NCI-H82 treated with DMSO at 0.1 percent for 48 hours (cell line): ENCODE measurements around the gene ARHGEF4.
"Not testable (repeated sequence)": the region's sequence is repeated elsewhere in the genome, so short reads cannot be mapped to it uniquely, and the experiment has no call there.

Experiments
- DNase-seq: peaks from one replicate; lab custom pipeline; 2025; ENCODE audit not compliant: unreplicated experiment; lab: John Stamatoyannopoulos, UW

The ARHGEF4 gene

DNA sequence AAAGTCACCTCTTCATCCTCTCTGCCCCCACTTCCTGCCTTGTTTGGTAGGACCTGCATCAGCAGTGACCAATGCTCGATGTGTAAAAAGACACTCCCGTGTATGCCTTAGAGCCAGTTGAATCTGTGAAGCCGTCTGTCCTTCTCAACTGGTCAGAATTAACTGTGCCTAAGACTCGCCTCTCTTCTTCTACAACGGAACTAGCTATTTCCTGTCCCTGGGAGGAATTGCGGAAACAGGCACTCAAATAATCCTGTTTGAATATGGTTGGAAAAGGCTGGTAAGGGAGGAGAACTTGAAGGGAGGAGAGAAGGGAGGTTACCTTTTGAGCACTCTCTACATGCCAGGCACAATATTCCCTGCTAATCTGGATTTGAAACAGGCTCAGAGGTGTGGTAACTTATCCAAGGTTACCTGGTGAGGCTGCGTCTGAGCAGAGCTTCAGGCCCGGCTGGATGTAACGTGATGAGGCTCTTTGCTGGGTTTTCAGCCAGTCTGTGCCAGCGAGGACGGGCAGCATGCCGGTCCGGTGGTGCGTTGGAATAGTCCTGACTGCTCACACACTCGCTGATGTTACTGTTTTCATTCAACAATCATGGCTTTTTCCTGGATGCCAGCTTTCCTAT is 129.5 kb downstream of the ARHGEF4 start:
- DNase-seq: no peak

DNA sequence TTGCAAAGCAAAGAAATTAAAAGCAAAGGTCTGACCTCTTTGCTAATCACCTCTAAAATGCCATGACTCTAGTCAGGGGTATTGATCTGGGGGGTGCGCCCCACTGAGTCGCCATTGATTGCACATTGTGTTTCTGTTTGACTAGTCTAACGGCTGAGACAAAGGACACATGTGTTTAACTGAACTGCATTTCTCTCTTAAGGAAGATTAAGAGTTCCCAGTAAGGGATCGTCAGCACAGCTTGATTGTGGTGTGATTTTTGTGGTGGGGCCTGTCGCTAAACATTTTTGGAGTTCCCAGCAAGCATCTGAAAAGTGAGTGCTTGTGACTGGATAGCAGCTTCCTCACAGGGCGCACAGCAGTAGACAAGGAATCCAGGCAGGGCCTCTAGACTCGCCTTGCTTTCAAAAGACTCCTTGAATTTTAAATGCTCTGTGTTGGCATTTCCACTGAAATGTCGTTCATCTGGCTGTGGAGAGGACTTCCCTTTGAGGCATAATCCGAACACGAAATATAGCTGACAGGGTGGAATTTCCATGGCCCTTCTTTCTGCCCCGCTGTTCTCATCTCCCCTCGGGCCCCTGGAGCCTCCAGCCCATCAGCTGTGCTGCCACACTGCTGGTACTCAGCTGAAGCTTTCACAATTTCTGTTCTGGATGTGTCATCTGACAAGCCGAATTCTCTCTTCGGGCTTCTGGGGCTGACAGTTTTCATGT is 130.2 kb downstream of the ARHGEF4 start:
- no peak for DNase-seq

DNA sequence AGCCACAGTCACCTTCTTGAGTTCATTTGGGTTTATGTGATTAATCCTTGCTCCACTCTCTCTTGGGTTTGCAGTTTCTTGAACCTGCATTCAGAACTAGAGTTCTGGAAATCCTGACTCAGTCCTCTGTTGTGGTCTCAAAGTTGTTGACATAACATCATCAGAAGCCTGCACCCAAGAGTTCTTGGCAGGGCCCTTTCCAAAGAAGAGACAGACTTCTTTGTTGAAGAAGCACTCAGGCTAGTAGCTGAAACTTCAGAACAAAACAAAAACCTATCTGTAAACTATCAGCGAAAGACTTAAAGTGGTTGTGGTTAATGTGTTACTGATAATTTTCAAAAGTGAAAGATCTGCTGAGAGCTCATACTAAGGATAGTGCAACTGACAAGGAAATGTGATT is 135.7 kb downstream of the ARHGEF4 start:
- no peak for DNase-seq

DNA sequence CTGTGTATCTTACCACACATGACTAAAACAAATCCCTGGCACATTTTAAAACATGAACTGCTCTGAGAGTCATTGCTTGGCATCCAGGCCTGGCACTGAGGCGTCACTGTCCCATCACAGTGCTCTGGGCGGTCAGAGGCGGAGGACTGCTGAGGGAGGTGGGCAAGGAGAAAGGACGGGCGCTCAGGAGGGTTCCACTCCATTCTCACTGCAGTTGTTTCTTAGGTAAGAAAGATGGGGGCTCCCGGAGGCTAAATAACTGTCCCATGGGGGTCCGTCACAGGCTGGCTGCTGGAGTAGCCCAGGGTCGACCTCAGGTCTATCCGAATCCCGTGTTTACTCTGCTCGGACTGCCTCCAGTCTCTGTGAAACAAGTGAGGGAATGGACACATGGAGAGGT is 139.0 kb downstream of the ARHGEF4 start:
- DNase-seq: no peak

DNA sequence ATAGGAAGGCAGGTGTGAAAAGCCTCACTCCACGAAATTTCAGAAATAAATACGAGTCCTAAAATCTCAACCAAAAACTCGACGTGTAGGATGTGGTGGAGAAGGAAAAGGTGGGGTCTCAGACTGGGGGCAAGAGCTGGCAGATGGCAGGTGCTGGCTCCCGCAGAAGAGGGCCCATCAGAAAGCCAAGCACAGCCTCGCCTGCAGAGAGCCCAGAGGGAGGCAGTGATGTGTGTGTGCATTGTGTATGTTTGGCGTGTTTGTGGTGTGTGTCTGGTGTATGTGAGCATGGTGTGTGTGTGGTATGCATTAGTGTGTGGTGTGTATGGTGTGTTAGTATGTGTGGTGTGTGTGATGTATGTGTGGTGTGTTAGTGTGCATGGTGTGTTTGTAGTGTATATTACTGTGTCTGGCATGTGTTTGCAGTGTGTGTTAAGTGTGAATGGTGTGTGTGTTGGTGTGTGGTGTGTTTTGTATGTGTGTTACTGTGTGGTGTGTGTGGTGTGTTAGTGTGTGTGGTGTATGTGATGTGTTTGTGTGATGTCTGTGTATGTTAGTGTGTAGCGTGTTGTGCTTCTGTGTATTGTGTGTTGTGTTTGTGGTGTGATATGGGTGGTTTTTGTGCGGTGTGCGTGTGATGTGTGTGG is 140.0 kb downstream of the ARHGEF4 start:
- no peak for DNase-seq

DNA sequence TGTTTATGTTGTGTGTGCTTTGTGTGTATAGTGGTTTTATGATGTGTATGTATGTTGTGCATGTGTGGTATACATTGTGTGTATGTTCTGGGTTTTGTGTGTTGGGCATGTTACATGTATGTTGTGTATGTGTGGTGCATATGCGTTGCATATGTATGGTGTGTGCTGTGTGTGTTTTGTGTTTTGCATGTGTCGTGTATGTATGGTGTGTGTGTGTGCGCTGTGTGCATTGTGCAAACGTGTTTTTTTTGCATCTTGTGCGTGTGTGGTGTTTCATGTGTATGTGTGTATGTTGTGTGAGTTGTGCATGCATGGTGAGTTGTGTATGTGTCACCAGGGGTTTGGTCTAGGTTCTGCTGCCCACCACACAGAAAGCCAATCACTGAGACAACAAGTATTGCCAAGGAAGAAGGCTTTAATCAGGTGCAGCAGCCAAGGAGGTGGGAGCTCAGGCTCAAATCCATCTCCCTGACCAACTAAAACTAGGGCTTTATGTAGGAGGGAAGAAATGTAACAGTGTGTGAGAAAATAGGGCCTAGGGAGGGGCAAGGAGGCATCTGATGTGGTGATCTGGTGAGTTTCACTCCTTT is 140.8 kb downstream of the ARHGEF4 start:
- DNase-seq: no peak

DNA sequence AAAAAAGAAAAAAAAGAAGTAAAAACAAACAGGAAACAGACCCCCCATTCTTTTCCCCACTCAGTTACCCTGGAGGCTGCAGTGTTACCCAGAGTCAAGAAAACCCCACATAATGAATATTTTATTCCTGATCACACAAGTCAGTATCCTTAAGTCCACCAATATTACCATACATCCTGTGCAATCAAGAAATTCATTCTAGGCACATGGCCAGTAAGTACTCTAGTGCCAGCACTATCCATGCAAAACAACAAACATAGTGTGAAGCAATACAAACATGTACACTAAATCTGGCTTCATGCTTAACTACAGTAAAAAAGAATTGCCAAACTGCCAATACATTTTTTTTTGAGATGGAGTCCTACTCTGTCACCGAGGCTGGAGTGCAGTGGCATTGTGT is 145.0 kb downstream of the ARHGEF4 start:
- no peak for DNase-seq

DNA sequence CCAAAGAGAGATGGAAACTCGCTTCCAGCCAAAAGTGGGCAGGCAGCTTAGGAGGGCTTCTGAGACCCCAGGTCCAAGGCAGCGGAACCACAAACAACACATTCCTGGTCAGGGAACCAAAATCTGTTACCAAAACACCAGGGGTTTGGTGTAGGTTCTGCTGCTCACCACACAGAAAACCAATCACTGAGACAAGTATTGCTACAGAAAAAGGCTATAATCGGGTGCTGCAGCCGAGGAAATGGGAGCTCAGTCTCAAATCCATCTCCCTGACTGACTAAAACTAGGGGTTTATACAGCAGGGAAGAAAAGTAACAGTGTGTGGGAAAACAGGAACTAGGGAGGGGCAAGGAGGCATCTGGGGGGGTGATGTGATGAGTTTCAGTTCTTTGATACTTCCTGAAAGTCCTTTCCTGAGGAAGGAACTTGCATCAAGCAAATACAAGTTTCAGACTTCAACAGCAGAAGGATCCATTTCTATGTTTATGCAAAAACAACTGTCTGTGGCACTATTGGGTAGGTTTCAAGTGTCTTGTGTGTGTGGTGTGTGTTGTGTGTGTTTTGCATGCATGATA is 148.6 kb downstream of the ARHGEF4 start:
- no peak for DNase-seq

DNA sequence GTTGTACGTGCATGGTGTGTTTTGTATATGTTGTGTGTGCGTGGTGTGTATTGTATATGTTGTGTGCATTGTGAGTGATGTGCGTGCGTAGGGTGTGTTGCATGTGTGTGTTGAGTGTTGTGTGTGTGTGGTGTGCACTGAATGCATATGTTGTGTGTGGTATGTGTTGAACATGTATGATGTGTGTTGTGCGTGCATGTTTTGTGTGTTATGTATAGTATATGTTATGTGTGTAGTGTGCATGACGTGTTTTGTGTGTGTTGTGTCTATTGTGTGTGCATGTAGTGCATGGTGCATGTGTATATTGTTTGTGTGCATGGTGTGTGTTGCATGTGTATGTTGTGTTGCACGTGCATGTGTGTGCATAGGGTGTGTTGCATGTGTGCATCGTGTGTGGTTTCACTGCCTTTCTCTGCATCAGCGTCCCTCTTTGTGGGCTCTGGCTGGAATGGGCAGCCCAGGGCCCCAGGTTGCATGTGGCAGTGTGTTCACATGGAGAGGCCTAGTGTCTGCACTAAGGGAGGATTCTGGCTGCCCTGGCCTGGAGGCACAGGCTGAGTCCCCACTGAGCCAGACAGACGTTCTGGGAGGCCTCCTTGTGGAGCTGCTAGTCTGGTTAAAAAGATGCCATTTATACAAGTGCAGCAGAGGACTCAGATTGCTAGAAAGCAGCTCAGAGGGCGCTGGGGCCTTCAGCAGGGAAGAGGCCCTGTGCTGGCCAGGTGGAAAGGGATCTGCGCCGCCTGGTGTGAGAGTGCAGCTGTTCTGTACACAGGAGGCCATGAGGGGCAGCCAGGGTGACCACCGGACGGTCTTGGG is 149.3 kb downstream of the ARHGEF4 start:
- no peak for DNase-seq

DNA sequence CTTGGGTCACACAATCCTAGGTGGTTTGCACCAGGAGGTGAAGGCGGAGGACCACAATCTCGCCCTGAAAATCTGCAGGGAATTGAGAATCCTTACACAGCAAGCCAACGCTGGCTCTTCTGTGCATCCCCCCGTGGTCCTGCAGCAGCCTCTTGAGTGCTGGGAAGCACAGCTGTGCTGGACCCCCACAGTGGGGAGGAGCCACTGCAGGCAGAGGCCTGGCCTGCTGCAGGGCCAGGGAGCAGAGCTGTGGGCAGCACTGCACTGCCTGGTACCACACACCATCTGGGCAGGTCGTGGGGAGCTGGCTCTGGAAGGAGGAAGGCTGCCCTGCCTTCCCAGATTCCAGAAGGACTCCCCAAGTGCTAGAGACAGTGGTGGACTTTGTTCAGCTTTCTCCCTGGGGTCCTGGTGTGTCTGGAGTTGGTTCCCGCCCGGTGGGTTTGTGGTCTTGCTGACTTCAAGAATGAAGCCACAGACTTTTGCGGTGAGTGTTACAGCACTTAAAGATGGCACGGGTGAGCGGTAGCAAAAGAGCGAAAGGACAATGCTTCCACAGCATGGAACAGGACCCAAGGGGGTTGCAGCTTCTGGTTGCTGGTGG is 150.3 kb downstream of the ARHGEF4 start:
- no peak for DNase-seq

DNA sequence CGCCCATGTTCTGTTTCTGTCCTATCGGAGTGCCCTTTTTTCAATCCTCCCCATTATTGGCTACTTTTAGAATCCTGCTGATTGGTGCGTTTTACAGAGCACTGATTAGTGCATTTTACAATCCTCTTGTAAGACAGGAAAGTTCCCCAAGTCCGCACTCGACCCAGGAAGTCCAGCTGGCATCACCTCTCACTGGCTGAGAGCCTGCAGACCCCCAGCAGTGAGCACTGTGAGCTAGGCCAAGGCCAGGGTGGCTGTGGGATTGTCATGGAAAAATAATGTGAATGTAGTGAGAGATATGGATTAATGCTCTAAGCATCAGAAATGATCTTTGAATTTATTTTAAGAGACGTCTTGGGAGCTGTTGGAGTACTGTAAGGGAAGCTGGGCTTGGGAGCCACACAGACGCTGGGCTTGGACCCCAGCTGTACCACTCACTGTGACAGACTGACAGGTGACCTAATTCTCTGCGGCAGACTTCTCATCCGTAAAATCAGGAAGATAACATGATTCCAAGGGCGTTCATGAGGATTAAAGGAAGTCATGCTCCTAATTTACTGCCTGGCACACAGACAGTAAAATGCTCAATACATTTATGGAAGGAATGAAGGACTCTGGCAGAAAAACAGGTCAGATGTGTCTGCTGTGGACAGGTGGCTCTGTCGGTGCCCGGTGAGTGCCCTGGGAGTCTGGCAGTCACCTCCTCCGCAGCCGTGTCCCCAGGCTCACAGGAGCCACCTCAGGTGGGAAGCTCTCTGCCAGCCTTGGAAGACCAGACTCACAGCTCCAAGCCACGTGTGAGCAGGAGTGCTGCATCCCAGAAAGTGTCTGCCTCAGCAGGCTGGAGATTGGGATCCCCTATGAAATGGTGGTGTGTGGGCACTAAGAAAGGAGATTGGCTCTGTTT is 151.1 kb downstream of the ARHGEF4 start:
- peak; percentile 1 for DNase-seq

DNA sequence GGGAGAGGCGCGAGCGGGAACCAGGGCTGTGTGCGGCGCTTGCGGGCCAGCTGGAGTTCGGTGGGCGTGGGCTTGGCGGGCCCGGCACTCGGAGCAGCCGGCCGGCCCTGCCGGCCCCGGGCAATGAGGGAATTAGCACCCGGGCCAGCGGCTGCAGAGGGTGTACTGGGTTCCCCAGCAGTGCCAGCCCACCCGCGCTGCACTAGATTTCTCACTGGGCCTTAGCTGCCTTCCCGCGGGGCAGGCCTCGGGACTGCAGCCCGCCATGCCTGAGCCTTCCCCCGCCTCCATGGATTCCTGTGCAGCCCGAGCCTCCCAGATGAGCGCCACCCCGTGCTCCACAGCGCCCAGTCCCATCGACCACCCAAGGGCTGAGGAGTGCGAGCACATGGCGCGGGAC is 154.7 kb downstream of the ARHGEF4 start:
- DNase-seq: not testable (repeated sequence)

DNA sequence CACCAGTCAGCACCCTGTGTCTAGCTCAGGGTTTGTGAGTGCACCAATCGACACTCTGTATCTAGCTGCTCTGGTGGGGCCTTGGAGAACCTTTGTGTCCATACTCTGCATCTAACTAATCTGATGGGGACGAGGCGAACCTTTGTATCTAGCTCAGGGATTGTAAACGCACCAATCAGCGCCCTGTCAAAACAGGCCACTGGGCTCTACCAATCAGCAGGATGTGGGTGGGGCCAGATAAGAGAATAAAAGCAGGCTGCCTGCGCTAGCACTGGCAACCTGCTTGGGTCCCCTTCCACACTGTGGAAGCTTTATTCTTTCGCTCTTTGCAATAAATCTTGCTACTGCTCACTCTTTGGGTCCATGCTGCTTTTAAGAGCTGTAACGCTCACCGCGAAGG is 155.3 kb downstream of the ARHGEF4 start:
- DNase-seq: not testable (repeated sequence)

DNA sequence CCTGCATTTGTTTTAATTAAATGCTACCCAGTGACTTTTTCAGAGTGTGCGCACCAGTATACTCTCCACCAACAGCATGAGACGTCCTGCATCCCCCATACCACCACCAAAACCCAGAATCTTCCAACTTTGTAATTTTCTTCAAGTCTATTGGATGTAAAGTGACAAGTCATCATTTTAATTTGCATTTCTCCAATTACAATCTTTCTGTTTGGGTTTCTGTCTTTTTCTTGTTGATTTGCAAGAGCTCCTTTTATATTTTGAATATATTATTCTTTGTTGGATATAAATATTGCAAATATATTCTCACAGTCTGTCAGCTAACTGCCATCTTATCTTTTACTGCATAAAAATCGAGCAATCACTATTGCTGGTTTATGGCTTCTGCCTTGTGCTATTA is 160.0 kb downstream of the ARHGEF4 start:
- no peak for DNase-seq

DNA sequence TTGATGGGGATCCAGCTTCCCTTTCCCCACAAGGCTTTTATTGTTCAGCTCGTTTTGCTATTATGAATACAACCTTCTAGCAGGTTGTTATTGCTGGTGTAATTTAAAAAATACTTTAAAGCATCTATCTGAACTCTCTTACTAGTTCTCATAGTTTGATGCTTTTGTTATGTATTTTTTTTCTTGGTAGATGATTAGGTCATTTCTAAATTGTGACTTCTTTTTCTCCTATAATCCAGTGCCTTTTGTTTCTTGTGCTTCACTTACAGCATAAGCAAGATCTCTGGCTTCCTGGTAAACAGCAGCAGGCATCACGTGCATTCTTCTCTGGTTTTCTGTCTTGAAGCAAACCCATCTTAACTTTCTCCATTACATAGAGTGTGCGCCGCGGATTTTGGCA is 160.5 kb downstream of the ARHGEF4 start:
- no peak for DNase-seq

DNA sequence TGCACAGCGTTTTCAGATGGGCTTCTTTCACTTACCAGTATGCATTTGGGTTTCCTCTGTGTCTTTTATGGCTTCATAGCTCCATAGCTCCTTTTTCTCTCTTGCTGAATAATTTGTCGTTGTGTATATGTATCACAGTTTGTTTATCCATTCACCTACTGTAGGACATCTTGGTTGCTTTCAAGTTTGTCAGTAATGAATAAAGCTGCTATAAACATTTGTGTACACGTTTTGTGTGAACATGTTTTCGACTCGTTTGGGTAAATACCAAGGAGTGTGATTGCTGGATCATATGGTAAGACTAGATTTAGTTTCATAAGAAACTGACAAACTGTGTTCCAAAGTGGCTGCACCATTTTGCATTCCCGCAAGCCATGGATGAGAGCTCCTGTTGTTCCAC is 161.8 kb downstream of the ARHGEF4 start:
- no peak for DNase-seq

DNA sequence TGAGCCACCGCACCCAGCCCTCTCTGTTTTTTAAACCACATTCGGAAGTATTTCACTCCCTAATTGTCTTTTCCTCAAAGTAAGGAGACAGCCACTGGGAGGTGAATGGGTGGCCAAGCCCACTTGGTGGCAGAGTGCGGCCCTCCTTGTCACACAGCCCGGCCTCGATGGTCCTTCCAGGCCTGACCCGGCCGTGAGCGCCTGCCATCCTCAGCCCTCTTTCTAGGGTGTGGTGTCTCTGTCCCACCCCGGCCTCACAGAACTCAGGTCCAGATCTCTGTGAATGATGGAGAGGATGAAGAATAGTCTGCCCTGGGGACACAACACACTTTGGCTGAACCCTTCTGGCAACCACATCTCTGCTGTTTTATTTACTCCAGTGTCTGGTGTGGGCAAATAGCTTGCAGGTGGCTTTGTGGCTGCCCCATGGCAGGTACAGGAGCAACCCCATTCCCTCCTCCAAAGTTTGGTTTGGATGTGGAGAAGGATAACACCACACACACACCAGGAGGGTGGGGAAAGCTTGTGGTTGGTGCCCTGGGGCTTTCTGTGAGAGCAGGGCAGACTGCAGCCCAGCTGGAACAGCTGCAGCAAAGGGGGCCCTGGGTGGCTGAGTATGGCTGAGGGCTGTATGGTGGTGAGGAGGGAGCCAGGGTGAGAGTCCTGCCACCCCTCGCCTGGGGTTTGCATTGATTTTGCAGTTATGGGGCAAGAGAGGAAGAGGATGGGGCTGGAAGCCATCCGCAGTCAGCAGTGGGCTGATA is 167.9 kb downstream of the ARHGEF4 start:
- DNase-seq: no peak

DNA sequence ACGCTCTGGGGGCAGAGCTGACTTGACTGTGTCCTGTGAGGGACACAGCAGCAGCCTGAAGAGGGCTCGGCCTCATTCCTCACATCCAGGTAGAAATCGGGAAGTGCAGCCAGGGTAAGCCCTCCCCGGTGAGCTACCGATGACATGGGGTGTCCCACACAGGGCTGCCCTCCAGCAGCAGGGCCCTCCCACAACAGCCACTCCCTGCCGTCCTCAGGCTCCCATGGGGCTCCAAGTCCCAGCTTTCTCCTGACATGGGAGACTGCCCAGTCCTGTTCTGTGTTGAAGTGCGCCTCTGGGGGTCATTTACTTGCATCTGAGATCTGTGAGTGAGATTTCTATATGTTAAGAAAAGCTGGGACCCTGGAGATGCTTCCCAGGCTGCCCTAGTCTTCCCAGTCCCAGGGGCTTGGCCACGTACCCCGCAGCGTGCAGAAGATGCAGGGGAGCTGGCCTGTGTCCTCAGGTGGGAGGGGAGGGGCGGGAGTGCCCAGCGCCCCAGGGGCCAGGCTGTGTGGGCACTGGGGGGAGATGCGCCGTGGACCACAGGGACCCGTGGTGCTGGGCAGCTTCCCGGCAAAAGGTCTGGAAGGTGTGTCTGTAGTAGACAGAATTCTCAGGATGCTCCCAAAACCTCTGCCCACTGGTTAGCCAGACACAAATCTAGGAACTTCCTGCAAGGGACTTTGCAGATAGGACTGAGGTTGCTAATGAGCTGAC is 168.7 kb downstream of the ARHGEF4 start:
- no peak for DNase-seq
